Measurements from ENCODE around the gene EML6. TPM values are rescaled to one million over a fixed set of nuclear protein-coding genes. Genes with fewer than 3 reads are reported as not detected.
"Not testable (repeated sequence)": the region's sequence is repeated elsewhere in the genome, so short reads cannot be mapped to it uniquely, and the experiment has no call there.

Gene EML6
- total and polyA plus RNA-seq, 3 donors from 2014 or later, result 7.6 to 17.3 (median 12.1) TPM

DNA sequence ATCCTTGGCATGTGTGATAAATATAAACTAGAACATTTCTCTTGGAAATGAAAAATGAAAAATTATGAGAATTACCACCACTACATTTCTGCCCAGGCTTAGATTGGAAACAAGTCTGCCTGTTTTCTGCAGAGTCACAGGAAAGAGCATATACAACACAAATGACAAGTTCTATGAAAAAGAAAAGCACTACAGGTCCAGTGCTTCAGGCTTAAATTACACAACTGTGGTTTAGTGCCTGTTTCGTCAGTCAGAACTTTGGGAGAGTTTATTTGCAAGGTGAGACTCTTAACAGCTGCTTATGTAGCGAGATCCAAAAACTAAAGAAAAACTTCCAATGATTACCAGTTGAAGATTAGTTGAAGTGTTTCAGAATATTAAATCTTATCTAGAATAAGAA lies 257.9 kb downstream of the EML6 start:
- Histone ChIP-seq H3K36me3 (ENCODE audit: low read depth, missing control alignments) (no peaks in the 10 kb centered on the region), H3K4me3 (no peak overlapping the region), H3K4me1 (peaks cover 8% of the 10 kb centered on the region), H3K27ac (no peak overlapping the region), H3K27me3 (no peaks in the 10 kb centered on the region), H3K9me3 (no peaks in the 10 kb centered on the region)
- intact Hi-C loops (cut with DNase I; ENCODE audit: low total_unique reads), result no loop called here
- no peak for DNase-seq
- WGBS, 2 donors, result 70 to 74% methylated on average over 2 of the region's 2 CpGs
- TF ChIP-seq CTCF (IDR thresholded peaks at IDR 0.05) (no peak), POLR2A (IDR thresholded peaks at IDR 0.05) (no peak)

DNA sequence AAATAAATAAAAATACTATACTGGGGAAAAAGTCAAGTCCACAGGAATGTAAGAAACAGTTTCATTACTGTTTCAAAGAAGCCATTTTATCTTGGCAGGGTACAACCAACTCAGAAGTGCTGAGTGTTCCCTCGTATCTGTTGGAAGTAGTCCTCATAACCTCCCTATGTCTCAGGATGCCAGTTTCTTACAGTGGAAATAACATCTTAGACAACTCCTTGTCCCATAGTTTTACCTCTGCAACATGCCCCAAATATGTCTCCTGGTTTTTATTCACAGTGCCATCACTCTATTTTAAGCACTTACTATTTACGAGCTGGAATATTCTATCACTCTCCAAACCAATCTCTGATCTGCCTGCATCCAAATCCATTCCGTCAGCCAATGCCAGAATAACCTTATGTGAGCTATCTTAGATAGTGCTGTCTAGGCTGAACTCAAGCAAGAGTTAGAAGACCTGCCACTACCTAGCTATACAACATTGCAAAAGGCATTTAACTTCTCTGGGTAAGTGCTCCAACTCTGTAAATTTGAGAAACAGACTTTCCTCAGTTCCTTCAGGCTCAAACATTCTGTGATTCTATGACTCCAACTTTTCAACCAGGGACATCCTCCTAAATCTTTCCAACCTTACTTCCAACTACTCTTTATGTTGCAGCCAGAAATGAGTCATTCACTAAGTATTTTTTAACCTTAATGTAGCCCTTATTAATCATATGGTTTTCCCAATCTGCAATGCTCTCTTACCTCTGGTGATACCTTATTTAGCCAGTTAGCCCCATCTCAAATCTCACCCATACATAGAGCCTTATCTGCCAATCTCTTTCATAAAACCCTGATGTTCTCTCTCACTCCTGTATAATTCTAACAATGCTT lies 260.1 kb downstream of the EML6 start:
- no peak overlapping the region for H3K4me3 ChIP-seq
- no peak for TF ChIP-seq CTCF (IDR thresholded peaks at IDR 0.05)
- TF ChIP-seq POLR2A (IDR thresholded peaks at IDR 0.05), result no peak
- no peak for DNase-seq
- H3K27me3 ChIP-seq, result no peaks in the 10 kb centered on the region
- intact Hi-C loops (cut with DNase I; ENCODE audit: low total_unique reads), result no loop called here
- H3K9me3 ChIP-seq, result no peaks in the 10 kb centered on the region
- WGBS, 2 donors, result 29 to 45% methylated on average over 3 of the region's 3 CpGs
- H3K4me1 ChIP-seq, result no peaks in the 10 kb centered on the region
- H3K27ac ChIP-seq, result no peak overlapping the region
- H3K36me3 ChIP-seq (ENCODE audit: low read depth, missing control alignments), result no peaks in the 10 kb centered on the region

DNA sequence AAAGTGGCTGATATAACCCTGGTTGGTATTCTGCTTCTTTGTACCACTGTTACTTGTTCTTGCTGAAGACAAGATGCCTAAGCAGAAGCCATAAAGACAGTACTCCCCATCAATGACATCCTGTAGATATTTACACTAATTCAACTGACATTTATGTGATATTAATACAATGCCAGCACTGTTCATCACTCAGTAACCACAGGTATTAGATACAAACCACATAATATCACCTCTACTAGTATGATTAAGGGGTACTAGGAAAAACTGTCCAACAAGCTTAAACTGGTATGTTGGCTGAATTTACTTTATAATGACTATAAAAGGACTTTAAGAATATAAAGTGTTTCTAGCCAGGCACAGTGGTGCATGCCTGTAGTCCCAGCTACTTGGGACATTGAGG lies 261.0 kb downstream of the EML6 start:
- Histone ChIP-seq H3K27me3 (no peaks in the 10 kb centered on the region), H3K27ac (no peak overlapping the region), H3K36me3 (ENCODE audit: low read depth, missing control alignments) (no peaks in the 10 kb centered on the region), H3K4me1 (no peaks in the 10 kb centered on the region), H3K9me3 (no peaks in the 10 kb centered on the region), H3K4me3 (no peak overlapping the region)
- intact Hi-C loops (cut with DNase I; ENCODE audit: low total_unique reads), result no loop called here
- TF ChIP-seq POLR2A (IDR thresholded peaks at IDR 0.05) (no peak), CTCF (IDR thresholded peaks at IDR 0.05) (no peak)
- DNase-seq, result no peak

DNA sequence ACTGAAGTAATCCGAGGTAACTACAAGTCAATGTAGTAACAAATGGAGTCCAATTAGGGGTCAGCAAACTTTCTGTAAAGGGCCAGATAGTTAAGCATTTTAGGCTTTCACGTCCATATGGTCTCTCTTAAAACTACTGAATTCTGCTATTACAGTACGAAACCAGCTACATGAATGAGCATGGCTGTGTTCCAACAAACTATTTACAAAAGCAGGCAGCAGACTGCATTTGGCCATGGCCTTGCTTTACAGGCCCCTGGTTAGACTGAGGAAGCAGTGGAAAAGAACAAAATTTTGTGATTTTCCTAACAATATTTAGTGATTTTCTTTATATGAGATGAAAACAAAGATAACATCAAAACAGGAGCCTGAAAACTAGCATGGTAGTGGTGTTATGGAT lies 262.8 kb downstream of the EML6 start:
- H3K4me3 ChIP-seq, result no peak overlapping the region
- H3K27me3 ChIP-seq, result no peaks in the 10 kb centered on the region
- TF ChIP-seq CTCF (IDR thresholded peaks at IDR 0.05) (no peak), POLR2A (IDR thresholded peaks at IDR 0.05) (no peak)
- no peaks in the 10 kb centered on the region for H3K36me3 ChIP-seq (ENCODE audit: low read depth, missing control alignments)
- DNase-seq, result no peak
- no peak overlapping the region for H3K27ac ChIP-seq
- 58 to 61% methylated on average over 3 of the region's 3 CpGs for WGBS, 2 donors
- intact Hi-C loops (cut with DNase I; ENCODE audit: low total_unique reads), result no loop called here
- no peaks in the 10 kb centered on the region for H3K9me3 ChIP-seq
- no peaks in the 10 kb centered on the region for H3K4me1 ChIP-seq

DNA sequence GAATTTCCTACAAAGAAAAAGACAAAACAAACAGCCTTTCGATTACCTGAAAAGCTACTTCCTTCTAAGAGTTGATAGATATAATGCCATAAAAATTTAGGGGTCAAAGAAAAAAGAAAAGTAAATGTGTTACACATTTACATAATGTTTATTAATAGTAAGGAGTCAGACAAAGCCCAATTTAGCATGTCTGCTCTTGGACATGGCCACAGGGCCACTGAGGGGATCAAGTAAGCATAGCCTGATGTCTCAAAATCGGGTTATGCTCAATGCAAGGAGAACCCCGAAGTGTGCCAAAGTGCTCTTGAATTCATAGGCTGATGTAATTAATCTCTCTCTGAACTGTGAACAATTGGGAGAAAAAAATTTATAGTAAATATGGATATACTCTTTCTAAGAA lies 265.1 kb downstream of the EML6 start:
- Histone ChIP-seq H3K4me1 (no peaks in the 10 kb centered on the region), H3K27me3 (no peaks in the 10 kb centered on the region), H3K36me3 (ENCODE audit: low read depth, missing control alignments) (no peaks in the 10 kb centered on the region), H3K27ac (no peak overlapping the region), H3K9me3 (no peaks in the 10 kb centered on the region), H3K4me3 (no peak overlapping the region)
- 89 to 93% methylated on average over 3 of the region's 3 CpGs for WGBS, 2 donors
- no peak for DNase-seq
- intact Hi-C loops (cut with DNase I; ENCODE audit: low total_unique reads), result no loop called here
- TF ChIP-seq POLR2A (IDR thresholded peaks at IDR 0.05) (no peak), CTCF (IDR thresholded peaks at IDR 0.05) (no peak)

- intact Hi-C loops (cut with DNase I; ENCODE audit: low total_unique reads); DNase-seq; H3K27ac ChIP-seq; H3K27me3 ChIP-seq; H3K36me3 ChIP-seq (ENCODE audit: low read depth, missing control alignments); H3K9me3 ChIP-seq; H3K4me1 ChIP-seq; H3K4me3 ChIP-seq: not testable (repeated sequence)
- 91 to 95% methylated on average over 19 of the region's 19 CpGs for WGBS, 2 donors
Measured at GRCh38 chr2:54990694-54991093, 267.2 kb downstream of the EML6 start.
